DND-41 (cell line): ENCODE data around the gene DCAF16.

ENCODE experiments used
- ATAC-seq: fragments of 200-7000 bp; cut with Tn5 transposase; 3 replicates; pipeline ENCODE4 v1.9.1; 2021; ENCODE audit warnings: low read depth; ENCODE audit not compliant: insufficient read depth
- DNase-seq: peaks from one replicate; pipeline ENCODE4 v3.0.0-alpha.2; 2020
- H2AFZ ChIP-seq: 2 replicates; pipeline ENCODE4 v1.6.0; 2012; ENCODE audit warnings: low read depth, low read length
- H3K27ac ChIP-seq: 2 replicates; pipeline ENCODE4 v1.5.1; 2012; ENCODE audit warnings: low read length, inconsistent platforms
- H3K27me3 ChIP-seq: fragments of 200-600 bp; sonication (generic); 2 replicates; pipeline ENCODE4 v1.6.0; 2012; ENCODE audit warnings: low read length, mild to moderate bottlenecking, inconsistent platforms; ENCODE audit not compliant: insufficient read depth, poor library complexity
- H3K36me3 ChIP-seq: 2 replicates; pipeline ENCODE4 v1.5.1; 2012; ENCODE audit warnings: low read length, inconsistent platforms; ENCODE audit not compliant: insufficient read depth
- H3K4me1 ChIP-seq: 2 replicates; pipeline ENCODE4 v1.5.1; 2012; ENCODE audit warnings: mild to moderate bottlenecking, low read length; ENCODE audit not compliant: insufficient read depth
- H3K4me2 ChIP-seq: 2 replicates; pipeline ENCODE4 v1.6.0; 2012; ENCODE audit warnings: mild to moderate bottlenecking, moderate library complexity, low read length, inconsistent platforms; ENCODE audit not compliant: insufficient read depth
- H3K4me3 ChIP-seq, 2 experiments: fragments of 200-600 bp in 1 of 2; shearing (Covaris generic) in 1 of 2; 2 replicates each; pipeline ENCODE4 v1.5.1; 2012 to 2016; ENCODE audit warnings: inconsistent platforms in 2 of 2, low read length in 2 of 2, mild to moderate bottlenecking in 2 of 2, low read depth in 1 of 2, moderate library complexity in 1 of 2
- H3K79me2 ChIP-seq: 2 replicates; pipeline ENCODE4 v1.6.0; 2012; ENCODE audit warnings: low read length, inconsistent platforms; ENCODE audit not compliant: insufficient read depth
- H3K9ac ChIP-seq: 2 replicates; pipeline ENCODE4 v1.6.0; 2012; ENCODE audit warnings: low read depth, mild to moderate bottlenecking, inconsistent platforms, low read length, moderate library complexity
- H3K9me3 ChIP-seq: 2 replicates; pipeline ENCODE4 v1.5.1; 2012; ENCODE audit warnings: low read length, moderate library complexity, mild to moderate bottlenecking, inconsistent platforms; ENCODE audit not compliant: insufficient read depth, severe bottlenecking
- H4K20me1 ChIP-seq: 2 replicates; pipeline ENCODE4 v1.6.0; 2012; ENCODE audit warnings: low read length; ENCODE audit not compliant: insufficient read depth
- EZH2 ChIP-seq: IDR thresholded peaks from 3 replicates; pipeline ENCODE4 v1.6.1; 2012; ENCODE audit warnings: borderline replicate concordance, low read depth, mild to moderate bottlenecking, moderate library complexity, low read length, inconsistent platforms; ENCODE audit not compliant: severe bottlenecking
- TF ChIP-seq, protein P1 (sequence below): IDR thresholded peaks from 2 replicates; pipeline ENCODE4 v1.5.1; 2012; ENCODE audit warnings: borderline replicate concordance, low read length, moderate library complexity, mild to moderate bottlenecking; ENCODE audit not compliant: poor library complexity, severe bottlenecking; ENCODE audit errors: extremely low read depth

Gene DCAF16

DNA sequence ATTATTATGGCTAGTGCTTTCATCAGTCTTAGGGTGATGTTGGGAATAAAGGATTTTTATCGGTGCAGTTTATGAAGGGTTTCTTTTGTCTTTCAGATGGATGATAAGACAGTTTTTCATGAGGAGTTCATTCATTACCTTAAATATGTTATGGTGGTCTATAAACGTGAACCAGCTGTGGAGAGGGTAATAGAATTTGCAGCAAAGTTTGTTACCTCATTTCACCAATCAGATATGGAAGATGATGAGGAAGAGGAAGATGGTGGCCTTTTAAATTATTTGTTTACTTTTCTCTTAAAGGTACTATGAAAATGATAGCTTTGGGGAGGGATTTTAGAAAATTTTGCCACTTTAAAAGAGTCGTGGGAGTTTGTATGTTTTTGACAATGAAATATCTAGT lies 1.6 kb upstream of the DCAF16 start:
- Histone ChIP-seq H3K4me1 (peaks cover 59% of the 10 kb centered on the region), H3K27ac (peak overlapping the region; percentile 97), H3K79me2 (peaks cover 98% of the 10 kb centered on the region), H2AFZ (no peak overlapping the region), H3K27me3 (no peaks in the 10 kb centered on the region), H3K9ac (peak overlapping the region; percentile 92), H3K36me3 (peaks cover 67% of the 10 kb centered on the region), H3K9me3 (no peaks in the 10 kb centered on the region), H3K4me2 (peak overlapping the region; percentile 81), H3K4me3 (peak overlapping the region; percentile 77 to 95), H4K20me1 (peaks cover 51% of the 10 kb centered on the region)
- no peak for DNase-seq
- TF ChIP-seq EZH2 = no peak
- TF ChIP-seq, protein P1, sequence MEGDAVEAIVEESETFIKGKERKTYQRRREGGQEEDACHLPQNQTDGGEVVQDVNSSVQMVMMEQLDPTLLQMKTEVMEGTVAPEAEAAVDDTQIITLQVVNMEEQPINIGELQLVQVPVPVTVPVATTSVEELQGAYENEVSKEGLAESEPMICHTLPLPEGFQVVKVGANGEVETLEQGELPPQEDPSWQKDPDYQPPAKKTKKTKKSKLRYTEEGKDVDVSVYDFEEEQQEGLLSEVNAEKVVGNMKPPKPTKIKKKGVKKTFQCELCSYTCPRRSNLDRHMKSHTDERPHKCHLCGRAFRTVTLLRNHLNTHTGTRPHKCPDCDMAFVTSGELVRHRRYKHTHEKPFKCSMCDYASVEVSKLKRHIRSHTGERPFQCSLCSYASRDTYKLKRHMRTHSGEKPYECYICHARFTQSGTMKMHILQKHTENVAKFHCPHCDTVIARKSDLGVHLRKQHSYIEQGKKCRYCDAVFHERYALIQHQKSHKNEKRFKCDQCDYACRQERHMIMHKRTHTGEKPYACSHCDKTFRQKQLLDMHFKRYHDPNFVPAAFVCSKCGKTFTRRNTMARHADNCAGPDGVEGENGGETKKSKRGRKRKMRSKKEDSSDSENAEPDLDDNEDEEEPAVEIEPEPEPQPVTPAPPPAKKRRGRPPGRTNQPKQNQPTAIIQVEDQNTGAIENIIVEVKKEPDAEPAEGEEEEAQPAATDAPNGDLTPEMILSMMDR = no peak
- no peak for ATAC-seq

DNA sequence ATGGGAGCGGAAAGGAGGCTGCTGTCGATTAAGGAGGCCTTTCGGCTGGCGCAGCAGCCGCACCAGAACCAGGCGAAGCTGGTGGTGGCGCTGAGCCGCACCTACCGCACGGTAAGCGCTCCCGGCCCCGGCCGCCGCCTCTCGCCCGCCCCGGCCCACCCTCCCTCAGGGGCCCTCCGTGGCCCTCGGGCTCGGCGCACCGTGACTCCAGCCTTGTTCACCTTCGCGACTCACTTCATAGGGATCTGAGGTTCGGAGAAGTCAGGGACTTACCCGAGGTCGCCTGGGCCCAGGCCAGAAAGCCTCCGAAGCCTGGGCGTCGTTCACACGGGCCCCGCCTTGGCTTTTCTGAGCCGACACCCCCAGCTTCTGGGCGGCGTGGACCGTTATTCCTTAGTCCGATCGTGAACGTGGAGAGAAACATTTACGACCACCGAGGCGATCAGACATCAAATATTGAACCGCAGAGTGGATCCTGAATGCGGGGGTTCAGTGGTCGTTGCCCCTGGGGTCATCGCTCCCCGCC lies 584 bp upstream of the DCAF16 start:
- Histone ChIP-seq H3K9ac (peak overlapping the region; percentile 92), H3K4me2 (peak overlapping the region; percentile 81), H3K36me3 (peaks cover 63% of the 10 kb centered on the region), H3K4me1 (peaks cover 57% of the 10 kb centered on the region), H2AFZ (peak overlapping the region; percentile 85), H3K79me2 (peaks cover 98% of the 10 kb centered on the region), H3K9me3 (no peaks in the 10 kb centered on the region), H4K20me1 (peaks cover 49% of the 10 kb centered on the region), H3K27me3 (no peaks in the 10 kb centered on the region), H3K4me3 (peak overlapping the region; percentile 77 to 95), H3K27ac (peak overlapping the region; percentile 97)
- peak; percentile 46 for DNase-seq
- peak; percentile 49 for ATAC-seq
- TF ChIP-seq, protein P1 = peak; percentile 6
- no peak for TF ChIP-seq EZH2

DNA sequence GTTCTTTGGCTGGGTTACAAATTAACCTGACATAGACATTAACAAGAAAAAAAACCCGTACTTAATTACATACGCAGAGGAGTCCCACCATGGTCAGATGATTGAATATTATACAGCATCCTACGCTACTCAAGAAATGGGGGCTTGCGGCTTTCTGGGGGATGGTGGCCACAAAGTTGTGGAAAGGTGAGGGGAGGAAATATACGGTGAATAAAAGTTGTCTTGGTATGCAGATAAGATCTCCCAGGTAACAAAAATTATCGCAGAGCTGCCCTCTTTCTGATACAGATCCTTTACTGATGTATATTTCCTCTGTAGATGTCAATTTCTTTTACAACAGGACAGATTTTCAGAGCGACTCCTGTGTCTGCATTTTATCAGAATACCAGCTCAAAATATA lies 890 bp downstream of the DCAF16 start:
- ATAC-seq (no peak), DNase-seq (peak; percentile 23)
- peaks cover 63% of the 10 kb centered on the region for H3K36me3 ChIP-seq
- peak overlapping the region; percentile 95 for H3K27ac ChIP-seq
- H3K4me2 ChIP-seq = peak overlapping the region; percentile 95
- H3K79me2 ChIP-seq = peaks cover 98% of the 10 kb centered on the region
- TF ChIP-seq, protein P1 = no peak
- TF ChIP-seq EZH2 = no peak
- H2AFZ ChIP-seq = no peak overlapping the region
- H3K4me3 ChIP-seq = peak overlapping the region; percentile 59 to 77
- H3K9me3 ChIP-seq = no peaks in the 10 kb centered on the region
- peaks cover 58% of the 10 kb centered on the region for H4K20me1 ChIP-seq
- H3K27me3 ChIP-seq = no peaks in the 10 kb centered on the region
- H3K4me1 ChIP-seq = peaks cover 57% of the 10 kb centered on the region
- peak overlapping the region; percentile 92 for H3K9ac ChIP-seq
